Activated CD4-positive, alpha-beta T cell treated with anti-CD3 and anti-CD28 coated beads, Interleukin-2, amount 50 U/mL, for 24 hours (primary cell): ENCODE data around the gene UGGT1.
A peak's percentile ranks its signal among the peaks of the same experiment; 100 is the strongest.
"Not testable (repeated sequence)": the region's sequence is repeated elsewhere in the genome, so short reads cannot be mapped to it uniquely, and the experiment has no call there.

Experiments
- DNase-seq, 2 donors: peaks; one replicate each; pipeline ENCODE4 v3.0.0-alpha.2; 2020; ENCODE audit warnings: low read depth in 1 of 2, low spot score in 1 of 2

UGGT1 gene

GRCh38 chr2:128174067-128174466 lies 83.1 kb downstream of the UGGT1 start:
- not testable (repeated sequence) for DNase-seq

GRCh38 chr2:128177315-128177714 lies 86.3 kb downstream of the UGGT1 start:
- no peak for DNase-seq

GRCh38 chr2:128178149-128178649 lies 87.2 kb downstream of the UGGT1 start:
- DNase-seq, result no peak

GRCh38 chr2:128178650-128179460 lies 87.9 kb downstream of the UGGT1 start:
- DNase-seq, result peak in 1 of 2 donors; percentile 14

- no peak for DNase-seq
Observed at GRCh38 chr2:128179461-128179755, 88.4 kb downstream of the UGGT1 start.

DNA sequence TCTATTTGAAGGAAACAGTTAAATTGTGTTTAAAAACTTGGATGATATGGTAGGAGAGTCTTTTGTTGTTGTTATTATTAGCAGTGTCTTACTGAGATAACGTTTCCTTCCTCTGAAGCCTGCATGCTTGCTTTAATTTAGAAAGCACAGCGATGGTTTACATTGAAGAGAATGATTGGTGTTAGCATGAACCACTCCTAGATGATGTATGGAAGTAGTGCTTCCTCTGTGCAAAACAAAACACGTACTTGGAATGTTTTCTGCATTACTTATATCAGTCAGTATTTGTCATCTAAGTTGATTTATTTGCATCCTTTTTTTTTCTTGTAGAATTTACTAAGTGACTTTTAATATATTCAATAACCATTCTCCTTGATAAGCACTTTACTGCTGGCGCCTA lies 89.0 kb downstream of the UGGT1 start:
- DNase-seq, result no peak

GRCh38 chr2:128185576-128185975 lies 94.6 kb downstream of the UGGT1 start:
- no peak for DNase-seq

DNA sequence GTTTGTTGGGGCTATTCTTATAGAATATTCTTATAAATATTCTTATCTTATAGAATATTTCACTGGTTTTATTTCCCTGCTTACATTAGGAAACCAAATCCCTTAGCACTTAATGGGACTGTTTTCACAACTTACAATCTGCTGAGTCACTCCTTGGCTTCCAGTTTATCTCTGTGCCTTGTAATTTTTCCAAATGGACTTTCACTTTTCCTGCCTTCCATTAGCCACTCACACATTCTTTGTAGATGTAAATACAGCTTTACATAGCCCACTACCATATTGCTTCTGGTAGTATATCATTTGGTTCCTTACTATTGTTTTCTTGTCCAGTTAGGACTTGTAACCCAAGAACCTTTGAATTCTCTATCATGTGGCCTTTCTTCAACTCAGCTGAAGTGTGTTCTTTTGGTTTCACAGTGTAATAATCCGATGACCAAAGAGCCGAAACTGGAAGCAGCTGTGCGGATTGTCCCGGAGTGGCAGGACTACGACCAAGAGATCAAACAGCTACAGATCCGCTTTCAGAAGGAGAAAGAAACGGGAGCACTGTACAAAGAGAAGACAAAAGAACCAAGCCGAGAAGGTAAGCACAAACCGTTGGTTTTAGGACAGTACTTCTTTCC lies 96.1 kb downstream of the UGGT1 start:
- no peak for DNase-seq

DNA sequence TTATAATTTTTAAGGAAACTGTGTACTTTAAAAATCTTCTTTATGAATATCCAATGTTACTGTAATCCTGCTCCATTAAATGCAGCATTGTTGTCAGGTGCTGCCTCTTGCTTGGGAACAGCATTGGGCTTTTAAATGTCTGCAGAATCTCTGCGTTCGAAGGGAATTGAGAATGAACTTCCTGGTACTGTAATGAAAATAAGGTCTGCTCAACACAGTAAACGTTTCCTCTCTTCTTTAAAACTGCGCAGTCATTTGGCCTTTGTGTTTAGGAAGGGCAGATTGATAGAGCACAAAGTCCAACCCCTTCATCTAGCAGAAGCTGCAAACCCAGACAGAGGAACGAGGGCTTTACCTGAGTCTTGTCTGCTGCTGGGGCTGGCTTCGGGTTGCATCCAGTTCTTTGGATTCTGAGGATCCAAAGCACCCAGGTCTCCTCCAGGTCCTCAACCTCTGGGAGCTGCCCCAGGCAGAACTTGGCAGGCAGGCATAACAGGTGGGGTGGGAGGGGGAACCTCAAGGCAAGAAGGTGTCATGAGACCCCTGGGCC lies 104.5 kb downstream of the UGGT1 start:
- DNase-seq, result no peak

DNA sequence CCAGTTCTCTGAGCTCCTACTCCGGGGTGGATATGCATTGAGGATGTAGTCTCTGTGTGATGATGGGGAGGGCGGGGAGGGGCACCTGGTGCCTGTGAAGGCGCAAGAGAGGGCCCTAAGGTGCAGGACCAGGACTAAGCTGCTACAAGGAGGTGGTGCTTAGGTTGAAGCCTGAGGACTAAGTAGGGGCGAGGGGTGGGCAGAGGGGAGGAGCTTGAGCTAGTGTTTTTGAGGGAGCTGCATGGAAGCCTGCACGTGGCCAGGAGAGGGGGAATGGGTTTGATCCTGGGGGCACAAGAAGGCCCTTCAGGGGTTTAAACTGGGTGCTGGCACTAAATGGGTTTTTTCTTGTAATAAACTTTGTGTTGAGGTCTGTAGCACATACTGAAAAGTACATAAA lies 105.0 kb downstream of the UGGT1 start:
- no peak for DNase-seq

DNA sequence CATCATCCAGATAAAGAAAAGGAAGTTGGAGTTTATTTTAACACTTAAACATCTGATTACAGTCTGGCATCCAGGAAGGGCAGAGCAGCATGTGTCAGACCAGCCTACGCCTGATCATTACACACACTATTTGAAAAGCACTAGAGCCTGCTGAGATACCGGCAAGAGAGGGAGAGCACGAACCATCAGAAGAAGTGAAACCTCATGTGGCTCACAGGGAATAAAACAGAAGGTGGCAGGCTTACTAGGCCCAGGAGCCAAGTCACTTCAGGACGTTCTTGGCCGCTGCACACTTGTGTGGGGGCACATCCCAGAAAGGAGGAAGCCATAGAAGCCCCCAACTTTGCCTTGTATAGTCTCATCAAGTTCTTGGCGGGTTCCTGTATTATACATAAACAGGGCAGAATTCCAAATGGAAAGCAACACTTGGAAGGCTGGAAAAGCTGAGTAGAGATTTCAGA lies 105.5 kb downstream of the UGGT1 start:
- DNase-seq, result no peak

GRCh38 chr2:128197059-128197458 lies 106.1 kb downstream of the UGGT1 start:
- no peak for DNase-seq

- DNase-seq, result no peak
Observed at GRCh38 chr2:128198656-128199055, 107.7 kb downstream of the UGGT1 start.

DNA sequence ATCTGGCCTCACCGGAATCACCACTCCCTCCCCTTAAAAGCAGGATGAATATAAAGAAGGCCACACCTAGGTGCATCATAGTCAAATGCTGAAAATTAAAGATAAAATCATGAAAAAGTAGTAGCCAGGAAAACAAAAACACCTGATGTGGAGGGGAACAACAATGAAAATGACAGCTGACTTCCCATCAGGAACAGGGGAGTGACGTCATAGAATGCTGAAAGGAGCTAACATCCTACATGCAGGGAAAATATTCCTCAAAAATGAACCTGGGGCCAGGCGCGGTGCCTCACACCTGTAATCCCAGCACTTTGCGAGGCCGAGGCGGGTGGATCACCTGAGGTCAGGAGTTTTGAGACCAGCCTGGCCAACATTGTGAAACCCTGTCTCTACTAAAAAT lies 108.1 kb downstream of the UGGT1 start:
- DNase-seq, result no peak

DNA sequence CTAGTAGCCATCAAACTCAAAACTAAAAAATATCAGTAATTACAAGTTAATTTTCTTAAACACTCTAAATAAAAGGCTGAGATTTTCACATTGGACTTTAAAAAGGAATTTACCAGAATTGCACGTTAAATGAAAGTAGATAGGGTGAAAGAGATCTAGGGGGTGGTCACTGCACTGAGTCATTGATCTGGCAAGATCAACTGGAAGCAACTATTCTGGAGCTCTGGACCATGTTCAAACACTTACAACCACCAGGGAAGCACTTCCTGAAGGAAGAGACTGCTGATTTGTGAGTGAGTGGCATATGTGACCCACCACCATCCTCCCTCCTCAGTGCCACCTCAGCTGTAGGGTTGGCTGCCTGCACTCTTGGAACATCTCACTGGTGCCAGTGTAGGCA lies 111.8 kb downstream of the UGGT1 start:
- no peak for DNase-seq

DNA sequence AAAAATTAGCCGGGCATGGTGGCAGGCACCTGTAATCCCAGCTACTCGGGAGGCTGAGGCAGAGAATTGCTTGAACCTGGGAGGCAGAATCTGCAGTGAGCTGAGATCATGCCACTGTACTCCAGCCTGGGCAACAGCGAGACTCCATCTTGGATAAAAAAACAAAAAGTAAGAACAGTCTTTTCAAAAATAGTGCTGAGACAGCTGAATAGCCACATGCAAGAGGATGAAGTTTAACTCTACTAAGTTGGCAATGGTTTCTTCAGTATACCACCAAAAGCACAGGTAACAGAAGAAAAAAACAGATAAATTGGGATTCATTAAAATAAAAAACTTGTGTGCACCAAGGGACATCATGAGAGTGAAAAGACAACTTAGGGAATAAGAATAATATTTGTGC lies 115.2 kb downstream of the UGGT1 start:
- DNase-seq, result no peak

DNA sequence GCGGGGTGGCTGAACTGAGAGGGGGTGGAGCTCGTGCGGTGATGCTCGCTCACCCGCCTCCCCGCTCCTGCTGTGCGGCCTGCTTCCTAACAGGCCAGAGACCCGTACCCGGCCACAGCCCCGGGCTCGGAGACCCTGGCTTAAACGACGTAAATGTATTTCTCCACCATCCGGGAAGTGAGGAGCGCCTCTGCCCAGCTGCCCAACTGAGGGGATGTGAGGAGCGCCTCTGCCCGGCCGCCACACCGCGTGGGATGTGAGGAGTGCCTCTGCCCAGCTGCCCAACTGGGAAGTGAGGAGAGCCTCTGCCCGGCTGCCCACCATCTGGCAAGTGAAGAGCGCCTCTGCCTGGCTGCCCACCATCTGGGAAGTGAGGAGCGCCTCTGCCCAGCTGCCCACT lies 117.0 kb downstream of the UGGT1 start:
- no peak for DNase-seq

GRCh38 chr2:128208631-128209324 lies 117.8 kb downstream of the UGGT1 start:
- DNase-seq, result not testable (repeated sequence)

- no peak for DNase-seq
Observed at GRCh38 chr2:128214251-128214650, 123.3 kb downstream of the UGGT1 start.

DNA sequence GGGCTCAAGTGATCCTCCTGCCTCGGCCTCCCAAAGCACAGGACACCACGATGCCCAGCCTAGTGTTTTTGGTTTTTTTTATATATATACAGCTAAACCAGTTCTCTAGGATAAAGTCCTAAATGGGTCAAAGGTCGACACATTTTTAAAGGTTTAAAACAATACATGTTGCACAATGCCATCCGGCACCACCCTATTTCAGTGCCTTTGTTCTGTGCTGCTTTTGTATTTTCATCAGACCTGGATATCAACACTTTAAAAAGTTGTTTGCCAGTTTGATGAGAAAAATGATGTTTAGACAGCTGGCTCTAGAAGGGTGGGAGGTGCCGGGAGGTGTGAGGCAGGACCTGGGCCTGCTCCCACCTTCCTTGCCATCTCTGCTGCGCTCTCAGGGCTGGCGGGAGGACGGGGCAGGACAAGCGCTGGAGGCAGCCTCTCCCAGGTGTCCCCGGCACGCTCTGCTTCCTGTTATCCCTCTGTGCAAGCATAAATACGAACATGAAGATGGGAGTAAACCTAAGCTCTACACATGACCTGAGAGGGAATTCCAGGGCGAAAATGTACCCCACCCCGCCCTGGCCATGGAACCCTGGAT lies 124.0 kb downstream of the UGGT1 start:
- no peak for DNase-seq

DNA sequence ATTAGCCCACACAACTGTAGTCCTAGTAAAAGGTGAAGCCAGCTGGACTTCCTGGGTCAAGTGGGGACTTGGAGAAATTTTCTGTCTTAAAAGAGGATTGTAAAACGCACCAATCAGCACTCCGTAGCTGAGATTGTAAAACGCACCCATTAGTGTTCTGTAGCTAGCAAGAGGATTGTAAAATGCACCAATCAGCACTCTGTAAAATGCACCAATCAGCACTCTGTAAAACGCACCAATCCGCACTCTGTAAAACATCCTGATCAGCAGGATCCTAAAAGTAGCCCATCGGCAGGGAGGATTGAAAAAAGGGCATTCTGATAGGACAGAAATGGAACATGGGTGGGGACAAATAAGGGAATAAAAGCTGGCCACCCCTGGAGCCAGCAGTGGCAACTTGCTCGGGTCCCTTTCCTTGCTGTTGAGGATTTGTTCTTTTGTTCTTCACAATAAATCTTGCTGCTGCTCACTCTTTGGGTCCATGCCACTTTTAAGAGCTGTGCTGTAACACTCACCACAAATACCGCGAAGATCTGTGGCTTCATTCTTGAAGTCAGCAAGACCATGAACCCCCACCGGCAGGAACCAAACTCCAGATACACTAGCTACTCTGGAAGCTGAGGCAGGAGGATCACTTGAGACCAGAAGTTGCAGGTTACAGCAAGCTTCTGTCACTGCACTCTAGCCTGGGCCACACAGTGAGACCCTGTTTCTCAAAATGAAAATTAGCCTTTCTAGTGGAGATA lies 125.1 kb downstream of the UGGT1 start:
- DNase-seq, result no peak
